ENCODE results near the gene HDLBP. TPM values are rescaled to one million over a fixed set of nuclear protein-coding genes. Genes with fewer than 3 reads are reported as not detected.

Gene HDLBP
- total RNA-seq, 1 experiment from 2014 or later = 510 TPM

DNA sequence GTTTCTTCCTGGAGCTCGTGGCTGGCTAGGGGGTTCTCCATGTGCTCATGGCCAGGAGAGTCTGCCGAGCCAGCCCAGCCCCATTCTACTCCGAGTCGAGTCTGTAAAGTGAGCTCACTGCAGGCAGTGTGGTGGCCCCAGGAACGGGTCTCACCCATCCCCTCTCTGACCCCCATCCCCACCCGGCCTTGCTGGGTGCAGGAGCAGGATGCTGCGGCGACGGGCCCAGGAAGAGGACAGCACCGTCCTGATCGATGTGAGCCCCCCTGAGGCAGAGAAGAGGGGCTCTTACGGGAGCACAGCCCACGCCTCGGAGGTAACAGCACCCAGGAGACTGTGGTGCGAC, 125.6 kb downstream of the HDLBP start:
- Histone ChIP-seq H3K4me3 (ENCODE audit: low read depth, low read length, poor library complexity, severe bottlenecking) (no peak overlapping the region), H3K9me3 (ENCODE audit: low read depth, low read length, poor library complexity, severe bottlenecking) (no peaks in the 10 kb centered on the region), H3K4me1 (ENCODE audit: insufficient read depth, low read length, poor library complexity, severe bottlenecking) (no peaks in the 10 kb centered on the region), H3K36me3 (ENCODE audit: insufficient read depth, low read length, poor library complexity, severe bottlenecking) (no peaks in the 10 kb centered on the region), H3K27ac (ENCODE audit: low read depth, low read length, poor library complexity, severe bottlenecking) (no peak overlapping the region), H3K27me3 (replicated peaks; ENCODE audit: insufficient read depth, low read depth, low read length, poor library complexity) (no peaks in the 10 kb centered on the region)
- no peak for DNase-seq (ENCODE audit: low spot score)
- BruUV-seq (replicated peaks) = no TSS peak
- ChIA-PET POLR2A (ENCODE audit: low non-redundant PET) (no interaction called here), CTCF (no interaction called here)
- TF ChIP-seq EZH2 (IDR thresholded peaks at IDR 0.05; ENCODE audit: borderline replicate concordance, low read depth, low read length, poor library complexity, severe bottlenecking) (no peak), CTCF (conservative IDR thresholded peaks at IDR 0.05; ENCODE audit: low read depth, low read length) (no peak)
- intact Hi-C loops (cut with micrococcal nuclease; ENCODE audit: unreplicated experiment) = no loop called here

DNA sequence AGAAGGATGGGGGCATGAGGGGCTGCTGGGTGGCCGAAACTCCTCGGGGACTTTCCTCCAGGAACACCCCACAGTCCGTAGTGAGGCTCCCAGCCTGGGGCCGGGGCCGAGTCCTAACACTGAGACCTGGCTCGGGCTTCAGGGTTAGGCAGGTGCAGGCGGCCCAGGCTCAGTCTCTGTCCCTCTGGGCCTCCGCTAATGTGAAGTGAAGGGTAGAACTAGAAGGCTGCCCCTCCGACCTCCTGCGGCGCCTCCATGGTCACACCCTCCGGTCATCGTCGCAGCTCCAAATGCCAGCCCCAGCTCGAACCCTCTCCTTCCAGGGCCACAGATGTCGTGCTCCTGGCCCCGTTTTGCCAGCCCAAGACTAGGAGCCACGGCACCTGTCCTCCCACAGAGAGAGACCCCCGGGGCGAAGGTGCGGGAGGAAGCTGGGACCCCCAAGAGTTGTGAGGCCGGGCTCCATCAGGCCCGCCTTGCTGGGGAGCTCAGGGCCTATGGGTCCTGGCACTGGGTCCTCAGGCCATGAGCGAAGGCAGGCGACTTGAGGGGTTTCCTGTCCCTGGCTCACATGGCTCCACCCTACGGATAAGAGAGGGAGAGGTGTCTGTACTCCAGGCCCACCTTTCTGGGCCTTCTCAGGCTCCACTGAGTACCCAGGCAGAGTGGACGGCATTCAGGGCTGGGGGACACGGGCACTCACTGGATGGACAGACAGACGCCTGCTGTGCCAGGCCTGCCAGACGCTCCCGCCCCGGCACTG, 126.2 kb downstream of the HDLBP start:
- POLR2A ChIA-PET (ENCODE audit: low non-redundant PET) = no interaction called here
- H3K4me3 ChIP-seq (ENCODE audit: low read depth, low read length, poor library complexity, severe bottlenecking) = no peak overlapping the region
- no peaks in the 10 kb centered on the region for H3K9me3 ChIP-seq (ENCODE audit: low read depth, low read length, poor library complexity, severe bottlenecking)
- H3K4me1 ChIP-seq (ENCODE audit: insufficient read depth, low read length, poor library complexity, severe bottlenecking) = no peaks in the 10 kb centered on the region
- no TSS peak for BruUV-seq (replicated peaks)
- H3K36me3 ChIP-seq (ENCODE audit: insufficient read depth, low read length, poor library complexity, severe bottlenecking) = no peaks in the 10 kb centered on the region
- no peak for TF ChIP-seq EZH2 (IDR thresholded peaks at IDR 0.05; ENCODE audit: borderline replicate concordance, low read depth, low read length, poor library complexity, severe bottlenecking)
- H3K27ac ChIP-seq (ENCODE audit: low read depth, low read length, poor library complexity, severe bottlenecking) = no peak overlapping the region
- CTCF ChIA-PET = no interaction called here
- DNase-seq (ENCODE audit: low spot score) = no peak
- H3K27me3 ChIP-seq (replicated peaks; ENCODE audit: insufficient read depth, low read depth, low read length, poor library complexity) = no peaks in the 10 kb centered on the region
- intact Hi-C loops (cut with micrococcal nuclease; ENCODE audit: unreplicated experiment) = no loop called here

- CTCF ChIA-PET = no interaction called here
- intact Hi-C loops (cut with micrococcal nuclease; ENCODE audit: unreplicated experiment) = no loop called here
- POLR2A ChIA-PET (ENCODE audit: low non-redundant PET) = no interaction called here
Measured at GRCh38 chr2:241188361-241189092, 126.9 kb downstream of the HDLBP start, which contains the start of gene ANO7. TSS of gene ANO7 (plus strand) at chr2:241188677. CDS start at chr2:241190064, 1,387 bp downstream.

More at GRCh38 chr2:241188361-241189092, 126.9 kb downstream of the HDLBP start, which contains the start of gene ANO7:
- BruUV-seq (replicated peaks) = no TSS peak
- Histone ChIP-seq H3K36me3 (ENCODE audit: insufficient read depth, low read length, poor library complexity, severe bottlenecking) (no peaks in the 10 kb centered on the region), H3K4me1 (ENCODE audit: insufficient read depth, low read length, poor library complexity, severe bottlenecking) (no peaks in the 10 kb centered on the region), H3K9me3 (ENCODE audit: low read depth, low read length, poor library complexity, severe bottlenecking) (no peaks in the 10 kb centered on the region), H3K27me3 (replicated peaks; ENCODE audit: insufficient read depth, low read depth, low read length, poor library complexity) (no peaks in the 10 kb centered on the region), H3K4me3 (ENCODE audit: low read depth, low read length, poor library complexity, severe bottlenecking) (no peak within 1 kb of the TSS), H3K27ac (ENCODE audit: low read depth, low read length, poor library complexity, severe bottlenecking) (no peak within 1 kb of the TSS)
- DNase-seq (ENCODE audit: low spot score) = no peak
- no peak for TF ChIP-seq EZH2 (IDR thresholded peaks at IDR 0.05; ENCODE audit: borderline replicate concordance, low read depth, low read length, poor library complexity, severe bottlenecking)
- TF ChIP-seq CTCF (conservative IDR thresholded peaks at IDR 0.05; ENCODE audit: low read depth, low read length) = no peak
